ENCODE data around the gene TMEM9B.
"Not testable (repeated sequence)": the region's sequence is repeated elsewhere in the genome, so short reads cannot be mapped to it uniquely, and the experiment has no call there.

TMEM9B gene

DNA sequence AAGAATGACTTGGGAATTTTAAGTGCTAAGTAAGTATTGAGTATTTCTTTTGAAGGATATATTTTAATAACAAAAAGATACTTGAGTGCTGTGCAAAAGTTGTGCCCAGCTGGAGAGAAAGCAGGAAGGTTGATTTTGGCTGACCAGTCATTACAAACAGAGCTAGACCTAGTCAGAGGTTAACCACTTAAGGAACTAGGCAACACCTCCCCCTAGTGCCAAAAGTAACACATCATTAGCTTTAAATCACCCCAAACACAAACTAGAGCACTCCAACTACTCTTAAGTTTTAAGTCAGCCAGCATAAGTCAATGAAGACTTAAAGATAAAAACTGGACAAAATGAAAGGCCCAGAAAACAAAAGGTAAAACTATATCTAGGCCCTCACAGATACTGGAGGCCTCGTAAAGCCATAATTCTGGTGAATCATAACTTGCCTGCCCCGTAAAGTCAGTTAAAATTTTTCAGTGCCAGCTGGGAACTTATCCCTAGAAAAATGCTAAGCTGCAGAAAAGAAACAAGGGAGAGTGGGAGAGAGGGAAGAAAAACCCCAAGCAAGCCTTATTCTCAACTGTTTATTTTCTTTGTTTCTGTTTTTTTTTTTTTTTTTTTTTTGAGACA lies 4.6 kb downstream of the TMEM9B start:
- Mint-ChIP-seq H3K27ac (no peak overlapping the region), H3K4me3 (no peak overlapping the region), H3K36me3 (ENCODE audit: low read depth) (peaks cover 49% of the 10 kb centered on the region), H3K27me3 (no peaks in the 10 kb centered on the region), H3K4me1 (ENCODE audit: low read depth) (peaks cover 27% of the 10 kb centered on the region), H3K9me3 (no peaks in the 10 kb centered on the region)
- intact Hi-C loops (cut with micrococcal nuclease) = loop anchor here (5.0 to 10.0 kb wide), 6 partner anchors 43 to 735 kb away; partner anchors contain the start of genes AKIP1 and NRIP3

DNA sequence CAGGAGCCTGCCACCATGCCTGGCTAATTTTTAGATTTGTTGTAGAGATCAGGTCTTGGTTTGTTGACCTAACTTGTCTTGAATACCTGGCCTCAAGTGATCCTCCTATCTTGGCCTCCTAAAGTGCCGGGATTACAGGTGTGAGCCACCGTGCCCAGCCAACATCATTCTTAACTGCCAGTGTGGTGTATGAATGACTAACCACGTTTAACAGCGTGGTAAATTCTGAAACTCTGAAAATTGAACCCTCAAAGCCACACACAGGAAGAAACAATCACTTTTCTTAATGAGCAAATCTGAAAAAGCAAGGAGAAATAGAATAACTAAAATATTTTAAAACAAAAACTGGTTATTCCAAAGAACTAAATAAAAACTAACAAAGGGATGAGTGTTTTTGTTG lies 7.4 kb downstream of the TMEM9B start:
- no peak overlapping the region for H3K4me3 Mint-ChIP-seq
- H3K4me1 Mint-ChIP-seq (ENCODE audit: low read depth) = peaks cover 12% of the 10 kb centered on the region
- no peaks in the 10 kb centered on the region for H3K9me3 Mint-ChIP-seq
- H3K27ac Mint-ChIP-seq = no peak overlapping the region
- no peaks in the 10 kb centered on the region for H3K27me3 Mint-ChIP-seq
- H3K36me3 Mint-ChIP-seq (ENCODE audit: low read depth) = peaks cover 63% of the 10 kb centered on the region
- intact Hi-C loops (cut with micrococcal nuclease) = loop anchor here (5.0 to 10.0 kb wide), 3 partner anchors 145 to 732 kb away; a partner anchor contains a TSS

DNA sequence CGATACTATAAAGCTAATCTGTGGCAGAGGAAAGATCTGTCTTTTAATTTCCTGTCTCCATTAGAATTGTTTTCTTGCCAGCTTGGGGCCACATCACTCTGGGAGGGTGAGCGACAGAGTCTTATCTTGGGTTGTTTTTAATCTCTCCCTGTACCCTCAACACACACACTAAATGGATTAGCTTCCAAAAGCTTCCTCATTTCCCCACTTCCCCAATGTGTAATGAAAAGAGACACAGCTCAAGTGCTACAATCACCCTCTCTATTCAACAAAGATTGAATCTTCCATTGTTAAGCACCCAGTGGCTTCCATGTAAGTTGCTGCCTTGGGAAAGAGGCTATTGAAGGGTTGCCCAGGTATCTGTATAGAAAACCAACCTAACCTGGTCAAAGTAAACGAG lies 15.4 kb downstream of the TMEM9B start:
- Mint-ChIP-seq H3K4me3 (no peak overlapping the region), H3K36me3 (ENCODE audit: low read depth) (peaks cover 67% of the 10 kb centered on the region), H3K27ac (no peak overlapping the region), H3K27me3 (no peaks in the 10 kb centered on the region), H3K9me3 (no peaks in the 10 kb centered on the region), H3K4me1 (ENCODE audit: low read depth) (peaks cover 5% of the 10 kb centered on the region)
- intact Hi-C loops (cut with micrococcal nuclease) = no loop called here

- peaks cover 56% of the 10 kb centered on the region for H3K36me3 Mint-ChIP-seq (ENCODE audit: low read depth)
- H3K9me3 Mint-ChIP-seq = no peaks in the 10 kb centered on the region
- H3K4me3 Mint-ChIP-seq = no peak overlapping the region
- peaks cover 5% of the 10 kb centered on the region for H3K4me1 Mint-ChIP-seq (ENCODE audit: low read depth)
- intact Hi-C loops (cut with micrococcal nuclease) = no loop called here
- H3K27ac Mint-ChIP-seq = no peak overlapping the region
- H3K27me3 Mint-ChIP-seq = no peaks in the 10 kb centered on the region
Measured at GRCh38 chr11:8947230-8947943, 16.9 kb downstream of the TMEM9B start.

- H3K4me3 Mint-ChIP-seq = no peak within 1 kb of the TSS
- no peaks in the 10 kb centered on the region for H3K27me3 Mint-ChIP-seq
- H3K36me3 Mint-ChIP-seq (ENCODE audit: low read depth) = peaks cover 14% of the 10 kb centered on the region
- intact Hi-C loops (cut with micrococcal nuclease) = no loop called here
- H3K27ac Mint-ChIP-seq = no peak within 1 kb of the TSS
- no peaks in the 10 kb centered on the region for H3K9me3 Mint-ChIP-seq
- H3K4me1 Mint-ChIP-seq (ENCODE audit: low read depth) = no peaks in the 10 kb centered on the region
Measured at GRCh38 chr11:8942518-8943066, 21.6 kb downstream of the TMEM9B start, which contains the start of gene ASCL3. ASCL3 (minus strand) TSS chr11:8943016; CDS start chr11:8938161, 4,855 bp downstream.

DNA sequence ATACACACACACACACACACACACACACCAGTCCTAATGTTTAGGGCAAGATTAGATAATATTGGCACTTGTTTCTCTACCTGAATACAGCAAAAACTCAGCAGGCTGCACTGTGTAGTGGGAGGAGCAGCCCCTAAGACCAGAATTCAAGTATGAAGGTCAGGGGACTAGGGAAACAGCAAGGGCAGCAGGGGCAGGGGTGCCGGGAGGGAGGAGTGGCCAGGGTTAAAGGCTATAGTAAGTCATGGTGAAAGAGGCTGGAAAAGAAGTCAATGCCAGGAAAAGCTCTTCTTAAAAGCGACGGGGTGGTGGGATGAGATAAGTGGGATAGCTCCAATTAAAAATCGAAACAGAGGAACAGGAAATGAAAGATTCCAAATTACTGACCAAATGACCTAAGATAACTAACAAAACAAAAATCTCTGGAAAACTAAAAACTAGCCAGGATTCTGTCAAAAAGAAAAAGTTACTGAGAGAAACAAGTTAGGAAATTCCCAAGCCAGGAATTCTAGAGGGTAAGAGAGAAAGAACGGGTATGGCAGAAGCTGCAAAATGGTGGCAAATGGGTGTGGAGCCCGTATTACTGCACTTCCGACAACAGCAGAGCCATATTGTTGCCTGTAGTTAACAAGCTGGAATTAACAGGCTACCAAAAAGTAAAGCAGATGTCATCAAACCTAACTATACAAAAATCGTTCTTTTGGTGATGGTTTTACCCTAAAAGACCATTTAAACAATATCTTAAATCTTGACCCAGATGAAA lies 22.7 kb downstream of the TMEM9B start:
- Mint-ChIP-seq H3K27me3 (no peaks in the 10 kb centered on the region), H3K27ac (no peak overlapping the region), H3K36me3 (ENCODE audit: low read depth) (peaks cover 3% of the 10 kb centered on the region), H3K4me3 (no peak overlapping the region), H3K4me1 (ENCODE audit: low read depth) (no peaks in the 10 kb centered on the region), H3K9me3 (no peaks in the 10 kb centered on the region)
- intact Hi-C loops (cut with micrococcal nuclease) = no loop called here

GRCh38 chr11:8937659-8938058 lies 26.6 kb downstream of the TMEM9B start:
- Mint-ChIP-seq H3K27ac (no peak overlapping the region), H3K4me3 (no peak overlapping the region), H3K4me1 (ENCODE audit: low read depth) (no peaks in the 10 kb centered on the region)

DNA sequence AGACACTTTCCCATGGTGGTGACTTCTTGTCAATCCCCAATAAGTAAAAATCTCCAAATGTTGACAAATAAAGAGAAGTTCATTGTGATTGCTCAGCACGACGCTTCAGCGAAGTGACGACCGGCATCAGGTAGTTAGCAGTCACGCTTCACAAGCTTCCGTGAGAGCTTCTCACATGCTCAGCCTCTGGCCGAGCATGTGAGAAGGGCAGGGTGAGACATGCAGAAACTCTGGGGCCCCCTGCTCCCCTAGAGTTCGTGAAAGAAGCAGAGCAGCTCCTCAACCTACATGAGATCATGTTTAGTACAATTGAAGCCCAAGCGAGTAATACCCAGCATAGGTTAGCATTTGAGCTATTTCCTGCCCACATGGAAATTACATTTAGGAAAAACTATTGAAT lies 27.1 kb downstream of the TMEM9B start:
- Mint-ChIP-seq H3K4me3 (no peak overlapping the region), H3K27me3 (no peaks in the 10 kb centered on the region), H3K27ac (no peak overlapping the region), H3K9me3 (no peaks in the 10 kb centered on the region), H3K36me3 (ENCODE audit: low read depth) (no peaks in the 10 kb centered on the region), H3K4me1 (ENCODE audit: low read depth) (no peaks in the 10 kb centered on the region)
- intact Hi-C loops (cut with micrococcal nuclease) = no loop called here

More at GRCh38 chr11:8937659-8938058, 26.6 kb downstream of the TMEM9B start:
- Mint-ChIP-seq H3K27me3 (no peaks in the 10 kb centered on the region), H3K9me3 (no peaks in the 10 kb centered on the region), H3K36me3 (ENCODE audit: low read depth) (no peaks in the 10 kb centered on the region)
- intact Hi-C loops (cut with micrococcal nuclease) = no loop called here

- H3K4me1 Mint-ChIP-seq (ENCODE audit: low read depth); H3K9me3 Mint-ChIP-seq; H3K27ac Mint-ChIP-seq; H3K27me3 Mint-ChIP-seq; H3K4me3 Mint-ChIP-seq; intact Hi-C loops (cut with micrococcal nuclease); H3K36me3 Mint-ChIP-seq (ENCODE audit: low read depth): not testable (repeated sequence)
Measured at GRCh38 chr11:8935789-8936188, 28.5 kb downstream of the TMEM9B start.

GRCh38 chr11:8934742-8935488 lies 29.3 kb downstream of the TMEM9B start:
- Mint-ChIP-seq H3K27me3 (no peaks in the 10 kb centered on the region), H3K9me3 (no peaks in the 10 kb centered on the region), H3K4me3 (no peak overlapping the region), H3K36me3 (ENCODE audit: low read depth) (no peaks in the 10 kb centered on the region), H3K4me1 (ENCODE audit: low read depth) (no peaks in the 10 kb centered on the region), H3K27ac (no peak overlapping the region)
- intact Hi-C loops (cut with micrococcal nuclease) = no loop called here

- Mint-ChIP-seq H3K4me3 (no peak overlapping the region), H3K27me3 (no peaks in the 10 kb centered on the region), H3K4me1 (ENCODE audit: low read depth) (no peaks in the 10 kb centered on the region), H3K36me3 (ENCODE audit: low read depth) (no peaks in the 10 kb centered on the region), H3K9me3 (no peaks in the 10 kb centered on the region), H3K27ac (no peak overlapping the region)
- intact Hi-C loops (cut with micrococcal nuclease) = no loop called here
Measured at GRCh38 chr11:8933931-8934330, 30.3 kb downstream of the TMEM9B start.

GRCh38 chr11:8932564-8933180 lies 31.6 kb downstream of the TMEM9B start, which contains the start of gene C11orf16:
C11orf16 (minus strand) TSS chr11:8932947; CDS start chr11:8932308, 639 bp downstream.
- intact Hi-C loops (cut with micrococcal nuclease) = no loop called here
- H3K27ac Mint-ChIP-seq = no peak within 1 kb of the TSS

More at GRCh38 chr11:8932564-8933180, 31.6 kb downstream of the TMEM9B start, which contains the start of gene C11orf16:
- Mint-ChIP-seq H3K27me3 (no peaks in the 10 kb centered on the region), H3K4me1 (ENCODE audit: low read depth) (no peaks in the 10 kb centered on the region), H3K9me3 (no peaks in the 10 kb centered on the region), H3K4me3 (no peak within 1 kb of the TSS), H3K36me3 (ENCODE audit: low read depth) (no peaks in the 10 kb centered on the region)
